Rectal smooth muscle tissue (tissue), 1 donor: Measurements from ENCODE around the gene NDUFS6.

Source experiments
- H3K27ac ChIP-seq: one replicate; pipeline ENCODE4 v1.7.0; 2013; ENCODE audit warnings: low read depth, low read length, inconsistent platforms
- H3K27me3 ChIP-seq: one replicate; pipeline ENCODE4 v1.7.0; 2013; ENCODE audit warnings: low read length; ENCODE audit not compliant: control insufficient read depth, insufficient read depth
- H3K36me3 ChIP-seq: one replicate; pipeline ENCODE4 v1.7.0; 2013; ENCODE audit warnings: low read length; ENCODE audit not compliant: control insufficient read depth, insufficient read depth
- H3K4me1 ChIP-seq: one replicate; pipeline ENCODE4 v1.7.0; 2013; ENCODE audit warnings: low read length; ENCODE audit not compliant: control insufficient read depth, insufficient read depth
- H3K4me3 ChIP-seq: one replicate; pipeline ENCODE4 v1.7.0; 2013; ENCODE audit warnings: low read length
- H3K9ac ChIP-seq: one replicate; pipeline ENCODE4 v1.7.0; 2013; ENCODE audit warnings: low read length

Gene NDUFS6

DNA sequence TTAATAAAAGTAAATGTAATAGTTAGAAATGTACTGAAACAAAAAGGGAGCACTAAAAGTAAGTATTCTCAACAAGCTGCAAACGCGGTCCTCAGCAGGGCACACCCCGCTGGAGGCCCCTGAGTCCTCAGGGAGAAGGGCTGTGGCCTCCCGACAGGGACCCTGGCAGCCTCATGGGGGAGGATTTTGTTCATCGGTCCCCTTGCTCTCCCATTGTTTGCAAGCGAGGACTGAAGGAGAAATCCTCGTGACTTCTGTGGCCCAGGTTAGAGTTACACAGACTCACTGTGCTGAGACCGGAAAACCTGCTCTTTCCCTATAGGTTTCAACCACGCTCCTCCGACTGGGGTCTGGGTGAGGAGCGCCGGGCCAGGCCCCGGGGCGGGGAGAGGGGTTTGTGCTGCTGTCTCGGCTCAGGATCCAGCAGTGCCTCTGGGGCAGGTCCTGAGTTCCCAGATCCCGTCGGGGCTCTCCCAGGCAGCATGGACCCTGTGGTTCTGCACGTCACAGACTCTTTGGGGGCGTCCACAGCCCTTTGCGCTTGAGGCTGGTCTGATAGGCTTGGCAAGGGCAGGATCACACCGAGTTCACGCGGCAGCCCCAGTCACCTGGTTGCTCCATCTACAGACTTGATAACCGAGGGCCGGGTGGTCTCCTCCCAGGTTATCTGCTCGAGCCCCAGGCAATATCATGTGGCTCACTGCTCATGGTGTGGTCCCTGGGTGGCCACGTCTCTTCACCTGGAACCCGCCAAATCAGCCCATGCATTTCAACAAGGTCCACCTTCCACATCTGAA, 40.4 kb upstream of the NDUFS6 start:
- H3K9ac ChIP-seq: no peak overlapping the region
- no peak overlapping the region for H3K27ac ChIP-seq
- H3K27me3 ChIP-seq: no peaks in the 10 kb centered on the region
- H3K36me3 ChIP-seq: no peaks in the 10 kb centered on the region
- H3K4me3 ChIP-seq: no peak overlapping the region
- no peaks in the 10 kb centered on the region for H3K4me1 ChIP-seq

DNA sequence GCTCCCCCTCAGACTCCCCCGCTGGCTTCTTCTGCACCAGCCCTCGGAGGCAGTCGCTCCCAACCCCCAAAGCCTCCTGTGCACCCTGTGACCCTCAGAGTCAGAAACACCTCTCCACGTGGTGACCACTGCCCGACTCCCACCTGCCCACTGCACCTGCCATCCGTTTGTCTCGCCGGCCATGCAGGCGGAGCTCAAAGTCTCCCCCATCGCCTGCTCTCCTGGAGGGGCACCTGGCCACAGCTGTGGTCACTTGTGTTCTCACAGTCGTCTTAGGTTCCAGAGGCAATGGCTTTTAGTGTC, 39.8 kb upstream of the NDUFS6 start:
- no peak overlapping the region for H3K9ac ChIP-seq
- H3K27me3 ChIP-seq: no peaks in the 10 kb centered on the region
- H3K4me1 ChIP-seq: no peaks in the 10 kb centered on the region
- no peaks in the 10 kb centered on the region for H3K36me3 ChIP-seq
- no peak overlapping the region for H3K4me3 ChIP-seq
- H3K27ac ChIP-seq: no peak overlapping the region

DNA sequence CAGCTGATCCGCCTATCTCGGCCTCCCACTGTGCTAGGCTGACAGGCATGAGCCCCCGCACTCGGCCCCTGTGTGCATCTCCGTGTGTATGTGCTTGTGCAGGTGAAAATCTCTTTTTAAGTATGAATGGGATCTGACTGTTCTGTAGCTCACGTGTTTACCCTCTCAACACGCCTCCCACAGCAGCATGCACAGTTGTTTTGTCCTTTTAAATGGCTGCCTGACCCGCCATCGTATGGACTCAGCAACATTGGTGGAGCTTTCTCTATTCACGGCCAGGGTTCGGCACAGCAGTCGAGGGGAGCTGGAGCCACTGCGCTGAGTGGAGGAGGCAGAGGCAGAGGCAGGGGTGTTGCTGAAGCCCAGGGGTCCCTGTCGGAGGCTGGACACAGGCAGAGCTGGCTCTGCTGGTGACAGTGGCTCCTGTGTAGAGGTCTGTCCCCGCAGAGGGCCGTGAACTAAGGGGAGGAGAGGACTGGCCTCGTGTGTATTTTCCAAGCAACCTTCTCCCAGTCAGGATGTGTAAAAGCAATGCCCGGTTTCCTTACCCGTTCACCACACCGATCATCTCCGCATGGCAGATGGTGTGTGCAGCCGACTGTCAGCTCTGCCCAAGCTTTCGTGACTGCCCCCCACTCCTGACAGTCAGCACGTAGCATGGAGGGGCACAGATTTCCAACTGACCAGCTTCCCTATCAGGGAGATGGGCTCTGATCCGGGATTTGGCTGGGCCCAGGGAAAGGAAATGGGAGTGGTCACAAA, 38.9 kb upstream of the NDUFS6 start:
- H3K4me1 ChIP-seq: no peaks in the 10 kb centered on the region
- H3K9ac ChIP-seq: no peak overlapping the region
- H3K36me3 ChIP-seq: no peaks in the 10 kb centered on the region
- no peak overlapping the region for H3K4me3 ChIP-seq
- no peak overlapping the region for H3K27ac ChIP-seq
- H3K27me3 ChIP-seq: no peaks in the 10 kb centered on the region

DNA sequence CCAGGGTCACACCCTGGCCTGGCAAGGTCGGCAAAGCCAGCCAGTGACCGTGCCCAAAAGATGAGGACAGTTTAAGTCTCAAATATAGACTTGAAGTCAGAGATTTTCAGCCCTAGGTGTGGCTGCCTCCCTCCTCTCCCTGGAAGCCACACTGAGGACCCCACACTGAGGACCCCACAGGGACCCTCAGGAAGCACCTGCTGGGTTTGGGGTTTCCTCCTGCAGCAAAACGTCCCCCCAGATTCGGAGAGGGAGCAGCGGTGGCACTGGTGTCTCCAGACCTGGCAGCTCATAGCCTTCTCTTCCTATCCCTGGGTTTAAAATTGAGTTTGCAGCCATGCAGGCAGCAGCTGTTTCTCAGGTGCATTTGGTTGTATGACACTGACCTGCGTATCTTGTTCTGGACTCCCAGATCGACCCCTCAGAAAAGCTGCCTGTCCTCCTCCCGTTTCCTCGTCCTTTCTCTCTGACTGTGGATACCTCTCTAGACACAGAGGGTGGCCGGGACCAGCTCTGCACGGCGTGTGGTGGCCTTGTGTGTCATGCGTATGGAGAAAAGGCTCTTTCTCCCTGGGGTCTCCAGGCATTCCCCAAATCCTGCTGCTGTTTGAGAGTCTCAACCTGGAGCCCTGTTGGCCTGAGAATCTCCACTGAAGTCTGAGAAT, 38.2 kb upstream of the NDUFS6 start:
- Histone ChIP-seq H3K36me3 (no peaks in the 10 kb centered on the region), H3K4me1 (no peaks in the 10 kb centered on the region), H3K27ac (no peak overlapping the region), H3K27me3 (no peaks in the 10 kb centered on the region), H3K9ac (no peak overlapping the region), H3K4me3 (no peak overlapping the region)

DNA sequence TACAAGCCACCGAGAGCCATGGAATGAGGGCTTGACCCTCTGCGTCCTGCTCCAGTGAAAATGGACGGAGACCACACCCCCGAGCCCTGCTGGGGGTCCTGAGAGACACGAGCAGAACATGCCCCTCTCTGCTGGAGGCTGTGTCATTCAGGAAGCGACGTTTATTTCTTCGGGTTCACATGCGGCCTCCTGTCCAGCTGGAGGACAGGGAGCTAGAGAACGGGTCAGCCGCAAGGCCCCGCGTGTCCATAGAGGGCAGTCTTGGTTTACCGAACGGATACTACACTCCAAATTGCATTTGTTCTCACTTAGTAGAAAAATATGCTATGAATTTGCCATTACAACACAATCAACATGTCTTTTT, 37.7 kb upstream of the NDUFS6 start:
- no peak overlapping the region for H3K4me3 ChIP-seq
- H3K27me3 ChIP-seq: no peaks in the 10 kb centered on the region
- H3K4me1 ChIP-seq: no peaks in the 10 kb centered on the region
- H3K9ac ChIP-seq: no peak overlapping the region
- H3K36me3 ChIP-seq: no peaks in the 10 kb centered on the region
- H3K27ac ChIP-seq: no peak overlapping the region

DNA sequence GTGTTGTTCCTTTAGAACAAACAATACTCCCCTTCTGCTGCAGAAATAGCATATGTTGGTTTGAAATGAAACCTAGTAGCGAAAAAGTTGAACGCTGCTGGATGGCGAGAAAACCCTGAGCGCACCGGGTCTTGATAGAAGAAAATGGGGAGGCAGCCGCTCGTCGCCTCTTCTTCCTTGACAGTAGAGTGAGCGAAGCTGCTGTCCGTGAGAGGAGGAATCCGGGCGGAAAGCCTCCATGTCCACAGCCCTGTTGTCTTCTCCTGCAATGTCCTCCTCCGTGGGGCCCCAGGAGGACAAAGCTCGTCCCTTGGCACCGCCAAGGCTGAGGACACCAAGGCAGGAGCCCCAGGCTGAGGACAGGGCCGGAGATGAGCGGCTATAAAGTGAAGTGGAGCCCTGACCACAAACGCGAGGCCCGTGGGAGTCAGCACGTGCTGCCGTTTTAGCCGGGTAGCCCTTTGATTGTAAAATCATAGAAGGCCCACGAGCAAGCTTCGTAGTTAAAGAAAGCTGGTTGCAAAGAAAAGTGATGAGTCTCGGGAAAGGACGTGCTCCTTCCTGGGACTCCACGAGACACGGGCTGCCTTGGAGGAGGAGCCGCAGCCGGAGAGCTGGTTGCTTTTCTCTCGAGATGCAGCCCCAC, 37.1 kb upstream of the NDUFS6 start:
- H3K27ac ChIP-seq: no peak overlapping the region
- no peaks in the 10 kb centered on the region for H3K36me3 ChIP-seq
- no peaks in the 10 kb centered on the region for H3K4me1 ChIP-seq
- no peak overlapping the region for H3K9ac ChIP-seq
- H3K27me3 ChIP-seq: no peaks in the 10 kb centered on the region
- H3K4me3 ChIP-seq: no peak overlapping the region

DNA sequence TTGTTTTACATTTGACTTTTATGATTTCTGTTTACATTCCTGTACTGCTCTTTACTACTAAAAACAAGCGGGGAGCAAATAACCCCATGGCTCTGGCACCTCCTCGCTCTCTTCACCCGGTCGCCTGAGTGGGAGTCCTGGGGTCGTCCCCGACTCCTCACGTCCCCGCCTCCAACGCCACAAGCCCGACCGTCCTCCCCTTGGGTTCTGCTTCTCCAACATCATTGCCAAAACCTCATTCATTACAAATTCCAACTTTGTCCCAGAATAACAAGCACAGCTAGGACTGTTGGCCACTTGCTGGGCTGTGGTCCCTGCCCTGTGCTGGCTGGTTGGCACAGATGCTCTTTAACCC, 36.6 kb upstream of the NDUFS6 start:
- Histone ChIP-seq H3K27me3 (no peaks in the 10 kb centered on the region), H3K4me1 (no peaks in the 10 kb centered on the region), H3K9ac (no peak overlapping the region), H3K36me3 (no peaks in the 10 kb centered on the region), H3K27ac (no peak overlapping the region), H3K4me3 (no peak overlapping the region)

DNA sequence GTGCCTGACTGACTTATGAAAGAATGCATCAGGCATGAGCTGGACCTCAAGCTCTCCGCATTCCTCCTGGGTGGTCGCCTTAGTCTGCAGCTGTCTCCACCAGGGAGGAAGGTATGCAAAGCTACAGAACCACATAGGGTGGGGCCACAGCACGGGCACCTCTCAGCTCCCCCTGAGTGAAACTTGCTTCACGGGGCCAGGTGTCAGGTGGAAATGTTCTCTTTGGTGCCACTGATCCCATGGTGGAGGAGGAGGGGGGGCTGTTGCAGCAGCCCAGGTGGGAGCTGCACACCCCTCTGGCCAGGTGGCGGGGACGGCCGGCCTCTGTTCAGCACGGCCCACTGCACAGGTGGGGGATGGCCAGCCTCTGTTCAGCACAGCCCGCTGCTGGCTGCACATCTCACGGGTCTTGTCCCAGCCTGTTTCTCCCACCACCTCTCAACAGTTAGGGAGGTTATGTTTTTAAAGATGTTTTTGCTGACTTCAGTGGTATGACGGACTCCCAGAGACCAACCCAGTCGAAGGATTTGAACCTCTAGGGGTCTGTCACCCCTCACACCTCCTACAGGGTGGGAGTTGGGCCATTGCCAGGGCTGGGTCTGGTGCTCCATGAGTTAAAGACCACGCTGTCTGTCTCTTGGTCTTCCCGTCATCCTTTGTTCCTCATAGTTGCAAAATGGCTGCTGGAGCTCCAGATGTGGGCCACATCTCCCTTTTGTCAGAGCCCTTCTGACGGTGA, 35.9 kb upstream of the NDUFS6 start:
- Histone ChIP-seq H3K4me3 (no peak overlapping the region), H3K36me3 (no peaks in the 10 kb centered on the region), H3K4me1 (no peaks in the 10 kb centered on the region), H3K27me3 (no peaks in the 10 kb centered on the region), H3K27ac (no peak overlapping the region), H3K9ac (no peak overlapping the region)

DNA sequence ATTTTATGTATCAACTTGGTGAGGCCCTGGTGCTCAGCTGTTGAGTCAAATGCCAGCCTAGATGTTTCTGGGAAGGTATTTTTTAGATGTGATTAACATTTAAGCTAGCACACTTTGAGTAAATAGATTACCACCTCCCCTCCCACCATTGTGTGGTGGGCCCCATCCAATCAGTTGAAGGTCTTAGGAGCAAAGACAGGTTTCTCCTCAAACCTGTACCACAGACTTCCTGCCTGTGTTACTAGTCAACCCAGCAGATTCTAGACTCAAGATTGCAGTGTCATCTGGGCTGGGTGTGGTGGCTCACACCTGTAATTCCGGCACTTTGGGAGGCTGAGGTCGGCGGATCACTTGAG, 35.3 kb upstream of the NDUFS6 start:
- Histone ChIP-seq H3K4me3 (no peak overlapping the region), H3K9ac (no peak overlapping the region), H3K36me3 (no peaks in the 10 kb centered on the region), H3K27me3 (no peaks in the 10 kb centered on the region), H3K4me1 (no peaks in the 10 kb centered on the region), H3K27ac (no peak overlapping the region)

DNA sequence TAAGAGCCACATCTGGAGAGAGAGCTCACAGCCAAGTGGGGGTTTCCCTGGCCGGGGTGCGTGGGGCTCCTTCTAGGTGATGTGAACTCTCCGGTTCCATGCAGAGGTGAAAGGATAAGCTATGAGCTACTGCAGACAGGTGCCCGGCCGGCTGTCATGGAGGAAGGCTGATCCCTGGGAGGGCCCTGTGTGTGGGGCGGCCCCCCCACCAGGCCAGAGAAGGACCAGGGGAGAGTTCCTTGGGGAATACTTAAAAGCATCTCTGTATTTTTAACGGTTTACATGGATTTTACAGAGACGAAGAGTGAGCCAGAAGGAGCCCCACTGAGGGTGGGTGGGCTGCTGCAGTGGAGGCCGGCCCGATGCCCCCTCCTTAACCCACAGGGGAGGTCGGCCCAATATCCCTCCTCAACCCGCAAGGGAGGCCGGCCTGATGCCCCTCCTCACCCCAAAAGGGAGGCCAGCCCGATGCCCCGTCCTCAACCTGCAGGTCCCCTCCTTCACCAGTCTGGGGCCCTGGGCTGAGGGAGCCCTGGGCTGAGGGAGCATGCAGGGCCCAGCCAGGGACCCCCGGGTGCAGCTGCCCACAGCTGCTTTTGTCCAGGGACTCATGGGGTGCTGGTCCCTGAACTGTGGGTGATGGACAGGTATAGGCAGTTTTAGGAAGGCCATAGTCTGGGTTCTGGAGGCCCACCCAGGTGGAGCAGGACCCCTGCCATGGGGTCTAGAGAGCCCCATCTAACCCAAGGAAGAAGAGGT, 33.5 kb upstream of the NDUFS6 start:
- Histone ChIP-seq H3K27me3 (no peaks in the 10 kb centered on the region), H3K9ac (no peak overlapping the region), H3K36me3 (no peaks in the 10 kb centered on the region), H3K27ac (no peak overlapping the region), H3K4me3 (no peak overlapping the region), H3K4me1 (no peaks in the 10 kb centered on the region)

DNA sequence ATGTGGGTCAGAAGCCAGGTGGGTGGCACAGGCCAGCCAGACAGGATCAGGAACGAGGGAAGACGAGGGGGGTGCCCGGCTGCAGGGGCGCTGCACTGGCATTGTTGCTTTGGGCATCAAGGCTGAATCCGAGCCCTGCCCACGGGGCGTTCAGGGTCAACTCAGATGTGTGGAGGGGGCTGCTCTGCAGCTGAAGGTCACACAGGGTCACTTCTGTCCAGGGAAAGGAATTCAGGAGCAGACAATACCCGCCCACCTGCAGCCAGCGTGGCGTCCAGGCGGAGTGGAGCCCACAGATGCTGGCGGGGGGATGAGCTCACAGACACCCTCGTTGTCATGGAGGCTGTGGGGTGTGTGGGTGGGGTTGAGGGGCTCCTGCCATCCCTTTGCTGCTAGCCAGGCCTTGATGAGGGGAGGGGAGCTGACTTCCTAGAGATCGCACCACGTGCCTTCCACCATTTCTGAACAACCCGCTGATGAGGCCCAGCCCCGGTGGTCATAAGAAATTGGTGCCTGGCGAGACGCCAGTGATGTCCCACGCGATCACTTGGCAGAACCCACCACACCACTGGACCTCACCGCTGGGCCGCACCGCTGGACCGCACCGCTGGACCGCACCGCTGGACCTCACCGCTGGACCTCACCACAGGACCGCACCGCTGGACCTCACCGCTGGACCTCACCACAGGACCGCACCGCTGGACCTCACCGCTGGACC, 32.8 kb upstream of the NDUFS6 start:
- Histone ChIP-seq H3K27me3 (no peaks in the 10 kb centered on the region), H3K9ac (no peak overlapping the region), H3K4me3 (no peak overlapping the region), H3K4me1 (no peaks in the 10 kb centered on the region), H3K36me3 (no peaks in the 10 kb centered on the region), H3K27ac (no peak overlapping the region)
